GM12878 (cell line): Measurements from ENCODE around the gene SPATA32. TPM values are rescaled to one million over a fixed set of nuclear protein-coding genes. Genes with fewer than 3 reads are reported as not detected.

Source experiments
- BCL11A ChIP-seq: IDR thresholded peaks from 2 replicates; pipeline ENCODE4 v1.6.1; 2011; ENCODE audit warnings: low read depth, low read length
- CHD4 ChIP-seq: fragments of 200-600 bp; sonication (generic); IDR thresholded peaks from 2 replicates; pipeline ENCODE4 v1.6.1; 2016; ENCODE audit warnings: mild to moderate bottlenecking
- CREB1 ChIP-seq: IDR thresholded peaks from 2 replicates; pipeline ENCODE4 v1.6.1; 2012; ENCODE audit warnings: low read depth, mild to moderate bottlenecking, inconsistent platforms
- CREM ChIP-seq: IDR thresholded peaks from 2 replicates; pipeline ENCODE4 v1.6.1; 2014; ENCODE audit warnings: antibody characterized with exemption, low read depth
- DPF2 ChIP-seq: fragments of 450-650 bp; IDR thresholded peaks from 2 replicates; pipeline ENCODE4 v1.6.1; 2017; ENCODE audit warnings: mild to moderate bottlenecking
- EP300 ChIP-seq, 2 experiments: fragments of 150-350 bp in 1 of 2; IDR thresholded peaks; 2 replicates each; pipeline ENCODE4 v1.6.1; 2011 to 2012; ENCODE audit warnings: low read depth in 2 of 2, low read length in 2 of 2, borderline replicate concordance in 1 of 2, improper control_type of control experiment in 1 of 2, inconsistent platforms in 1 of 2; ENCODE audit not compliant: control insufficient read depth in 1 of 2
- HCFC1 ChIP-seq: fragments of 150-350 bp; IDR thresholded peaks from 2 replicates; pipeline ENCODE4 v1.6.1; 2014; ENCODE audit warnings: low read length
- MEF2A ChIP-seq: IDR thresholded peaks from 2 replicates; pipeline ENCODE4 v1.6.1; 2011; ENCODE audit warnings: low read depth, mild to moderate bottlenecking, low read length, moderate library complexity; ENCODE audit not compliant: insufficient read depth
- MTA2 ChIP-seq: fragments of 450-650 bp; IDR thresholded peaks from 2 replicates; pipeline ENCODE4 v1.6.1; 2016; ENCODE audit warnings: low read depth, mild to moderate bottlenecking, moderate library complexity
- MTA3 ChIP-seq: IDR thresholded peaks from 2 replicates; pipeline ENCODE4 v1.6.1; 2012; ENCODE audit warnings: low read length, inconsistent platforms, borderline replicate concordance
- NFIC ChIP-seq: IDR thresholded peaks from 2 replicates; pipeline ENCODE4 v1.6.1; 2012; ENCODE audit warnings: low read depth, mild to moderate bottlenecking, inconsistent platforms, low read length, moderate library complexity
- NFXL1 ChIP-seq: fragments of 450-650 bp; IDR thresholded peaks from 2 replicates; pipeline ENCODE4 v1.6.1; 2017; ENCODE audit warnings: antibody characterized with exemption, mild to moderate bottlenecking, borderline replicate concordance
- NFYB ChIP-seq: IDR thresholded peaks from 2 replicates; pipeline ENCODE4 v1.6.1; 2011; ENCODE audit warnings: low read depth, mild to moderate bottlenecking, low read length, improper control_type of control experiment, moderate library complexity; ENCODE audit not compliant: insufficient read depth
- PAX5 ChIP-seq: IDR thresholded peaks from 2 replicates; pipeline ENCODE4 v1.6.1; 2011; ENCODE audit warnings: low read depth, low read length, borderline replicate concordance
- PAX8 ChIP-seq: fragments of 450-650 bp; IDR thresholded peaks from 2 replicates; pipeline ENCODE4 v1.6.1; 2017; ENCODE audit warnings: mild to moderate bottlenecking, moderate library complexity
- RB1 ChIP-seq: fragments of 450-650 bp; formaldehyde crosslinking; IDR thresholded peaks from 2 replicates; pipeline ENCODE4 v1.6.1; 2017; ENCODE audit warnings: mild to moderate bottlenecking, borderline replicate concordance
- SMAD1 ChIP-seq: fragments of 450-650 bp; IDR thresholded peaks from 2 replicates; pipeline ENCODE4 v1.6.1; 2018; ENCODE audit warnings: mild to moderate bottlenecking, low read depth; ENCODE audit not compliant: partially characterized antibody
- SMARCA5 ChIP-seq: fragments of 450-650 bp; IDR thresholded peaks from 2 replicates; pipeline ENCODE4 v1.6.1; 2017; ENCODE audit warnings: mild to moderate bottlenecking
- YY1 ChIP-seq: IDR thresholded peaks from 2 replicates; pipeline ENCODE4 v1.6.1; 2011; ENCODE audit warnings: low read depth, mild to moderate bottlenecking, low read length
- ZNF207 ChIP-seq: fragments of 450-650 bp; IDR thresholded peaks from 2 replicates; pipeline ENCODE4 v1.6.1; 2014; ENCODE audit warnings: antibody characterized with exemption, mild to moderate bottlenecking, borderline replicate concordance
- ZZZ3 ChIP-seq: IDR thresholded peaks from 2 replicates; pipeline ENCODE4 v1.6.1; 2011; ENCODE audit warnings: low read depth; ENCODE audit not compliant: control insufficient read depth, insufficient read length
- polyA plus RNA-seq, 11 experiments: library from polyadenylated mRNA; depleted of rRNA in 4 of 11; unstranded in 6 of 11; stranded (reverse) in 5 of 11; fragments of >200 nt; fragmentation: Nextera tagmentation in 4 of 11; fragmentation: Illumina TruSeq in 1 of 11; extraction: Ambion mirVana in 4 of 11; extraction: Trizol in 1 of 11; gene quantifications; 1 replicate in 1 of 11; 2 replicates in 10 of 11; pipeline versions ENCODE4 v1.2.1 to v1.2.3, GENCODE V29; 2011 to 2016; ENCODE audit warnings: inconsistent platforms in 2 of 11, missing spikeins in 2 of 11, low read depth in 1 of 11
- total RNA-seq, 4 experiments: library from RNA; depleted of rRNA in 3 of 4; stranded (reverse); fragments of >200 nt in 3 of 4; fragmentation: Illumina TruSeq in 1 of 4; extraction: Trizol in 1 of 4; gene quantifications; 2 replicates each; pipeline versions ENCODE4 v1.2.1 to v1.2.3, GENCODE V29; 2013 to 2021
- TF ChIP-seq, protein P1 (sequence below): fragments of 450-650 bp; IDR thresholded peaks from 2 replicates; pipeline ENCODE4 v1.6.1; 2017; ENCODE audit warnings: mild to moderate bottlenecking, moderate library complexity
- TF ChIP-seq, protein P2 (sequence below): fragments of 450-650 bp; IDR thresholded peaks from 2 replicates; pipeline ENCODE4 v1.6.1; 2017; ENCODE audit warnings: borderline replicate concordance
- TF ChIP-seq, protein P3 (sequence below): IDR thresholded peaks from 2 replicates; pipeline ENCODE4 v1.6.1; 2012; ENCODE audit warnings: low read depth, low read length, improper control_type of control experiment
- TF ChIP-seq, protein P4 (sequence below): IDR thresholded peaks from 2 replicates; pipeline ENCODE4 v1.6.1; 2012; ENCODE audit warnings: low read depth, low read length, improper control_type of control experiment

SPATA32 gene
- total and polyA plus RNA-seq, 10 of the 15 experiments (the other 5 are each of a cell fraction or from before 2014, with no cell fraction given) = 0.03 to 0.35 (median 0.11) TPM; not detected in 3

DNA sequence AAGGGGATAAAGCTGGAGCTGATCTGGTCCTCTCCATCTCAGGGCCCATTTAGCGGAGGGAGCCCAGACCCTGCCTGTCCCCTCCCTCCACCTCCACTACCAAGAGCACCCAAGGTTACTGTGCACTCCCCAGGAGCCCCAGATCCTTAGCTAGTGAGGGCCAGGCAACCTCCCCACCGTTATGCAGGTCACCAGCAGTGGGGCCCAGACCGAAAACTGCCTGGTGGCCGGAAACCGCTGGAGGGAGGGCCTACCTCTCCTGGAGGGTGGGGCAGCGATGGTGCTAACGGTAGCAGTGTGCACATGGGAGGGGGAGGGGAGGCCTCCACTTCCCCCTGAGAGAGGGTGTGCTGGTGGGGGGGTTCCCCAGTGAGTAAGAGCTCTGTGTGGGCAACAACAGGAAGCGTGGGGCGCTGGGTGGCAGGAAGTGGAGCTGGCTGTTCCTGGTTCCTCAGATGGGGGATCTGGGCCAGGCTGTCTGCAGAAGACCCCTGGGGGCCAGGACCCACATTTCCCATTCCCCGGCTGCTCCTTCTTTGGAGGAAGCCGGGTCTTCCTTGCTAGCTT, 35.8 kb downstream of the SPATA32 start (continued):
- TF ChIP-seq, protein P1, sequence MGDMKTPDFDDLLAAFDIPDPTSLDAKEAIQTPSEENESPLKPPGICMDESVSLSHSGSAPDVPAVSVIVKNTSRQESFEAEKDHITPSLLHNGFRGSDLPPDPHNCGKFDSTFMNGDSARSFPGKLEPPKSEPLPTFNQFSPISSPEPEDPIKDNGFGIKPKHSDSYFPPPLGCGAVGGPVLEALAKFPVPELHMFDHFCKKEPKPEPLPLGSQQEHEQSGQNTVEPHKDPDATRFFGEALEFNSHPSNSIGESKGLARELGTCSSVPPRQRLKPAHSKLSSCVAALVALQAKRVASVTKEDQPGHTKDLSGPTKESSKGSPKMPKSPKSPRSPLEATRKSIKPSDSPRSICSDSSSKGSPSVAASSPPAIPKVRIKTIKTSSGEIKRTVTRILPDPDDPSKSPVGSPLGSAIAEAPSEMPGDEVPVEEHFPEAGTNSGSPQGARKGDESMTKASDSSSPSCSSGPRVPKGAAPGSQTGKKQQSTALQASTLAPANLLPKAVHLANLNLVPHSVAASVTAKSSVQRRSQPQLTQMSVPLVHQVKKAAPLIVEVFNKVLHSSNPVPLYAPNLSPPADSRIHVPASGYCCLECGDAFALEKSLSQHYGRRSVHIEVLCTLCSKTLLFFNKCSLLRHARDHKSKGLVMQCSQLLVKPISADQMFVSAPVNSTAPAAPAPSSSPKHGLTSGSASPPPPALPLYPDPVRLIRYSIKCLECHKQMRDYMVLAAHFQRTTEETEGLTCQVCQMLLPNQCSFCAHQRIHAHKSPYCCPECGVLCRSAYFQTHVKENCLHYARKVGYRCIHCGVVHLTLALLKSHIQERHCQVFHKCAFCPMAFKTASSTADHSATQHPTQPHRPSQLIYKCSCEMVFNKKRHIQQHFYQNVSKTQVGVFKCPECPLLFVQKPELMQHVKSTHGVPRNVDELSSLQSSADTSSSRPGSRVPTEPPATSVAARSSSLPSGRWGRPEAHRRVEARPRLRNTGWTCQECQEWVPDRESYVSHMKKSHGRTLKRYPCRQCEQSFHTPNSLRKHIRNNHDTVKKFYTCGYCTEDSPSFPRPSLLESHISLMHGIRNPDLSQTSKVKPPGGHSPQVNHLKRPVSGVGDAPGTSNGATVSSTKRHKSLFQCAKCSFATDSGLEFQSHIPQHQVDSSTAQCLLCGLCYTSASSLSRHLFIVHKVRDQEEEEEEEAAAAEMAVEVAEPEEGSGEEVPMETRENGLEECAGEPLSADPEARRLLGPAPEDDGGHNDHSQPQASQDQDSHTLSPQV = 0 out of 2 replicates have a peak, but pooled peaks have one; percentile 22
- TF ChIP-seq ZZZ3 = no peak
- TF ChIP-seq, protein P2, sequence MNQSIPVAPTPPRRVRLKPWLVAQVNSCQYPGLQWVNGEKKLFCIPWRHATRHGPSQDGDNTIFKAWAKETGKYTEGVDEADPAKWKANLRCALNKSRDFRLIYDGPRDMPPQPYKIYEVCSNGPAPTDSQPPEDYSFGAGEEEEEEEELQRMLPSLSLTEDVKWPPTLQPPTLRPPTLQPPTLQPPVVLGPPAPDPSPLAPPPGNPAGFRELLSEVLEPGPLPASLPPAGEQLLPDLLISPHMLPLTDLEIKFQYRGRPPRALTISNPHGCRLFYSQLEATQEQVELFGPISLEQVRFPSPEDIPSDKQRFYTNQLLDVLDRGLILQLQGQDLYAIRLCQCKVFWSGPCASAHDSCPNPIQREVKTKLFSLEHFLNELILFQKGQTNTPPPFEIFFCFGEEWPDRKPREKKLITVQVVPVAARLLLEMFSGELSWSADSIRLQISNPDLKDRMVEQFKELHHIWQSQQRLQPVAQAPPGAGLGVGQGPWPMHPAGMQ = no peak
- TF ChIP-seq, protein P3, sequence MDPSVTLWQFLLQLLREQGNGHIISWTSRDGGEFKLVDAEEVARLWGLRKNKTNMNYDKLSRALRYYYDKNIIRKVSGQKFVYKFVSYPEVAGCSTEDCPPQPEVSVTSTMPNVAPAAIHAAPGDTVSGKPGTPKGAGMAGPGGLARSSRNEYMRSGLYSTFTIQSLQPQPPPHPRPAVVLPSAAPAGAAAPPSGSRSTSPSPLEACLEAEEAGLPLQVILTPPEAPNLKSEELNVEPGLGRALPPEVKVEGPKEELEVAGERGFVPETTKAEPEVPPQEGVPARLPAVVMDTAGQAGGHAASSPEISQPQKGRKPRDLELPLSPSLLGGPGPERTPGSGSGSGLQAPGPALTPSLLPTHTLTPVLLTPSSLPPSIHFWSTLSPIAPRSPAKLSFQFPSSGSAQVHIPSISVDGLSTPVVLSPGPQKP = no peak; the same call in 1 of the 2 replicates
- no peak for TF ChIP-seq NFIC
- TF ChIP-seq BCL11A = peak; percentile 57; the same call in 1 of the 2 replicates
- peak; percentile 15; the same call in 1 of the 2 replicates for TF ChIP-seq YY1
- 0 out of 2 replicates have a peak, but pooled peaks have one; percentile 19 for TF ChIP-seq HCFC1
- no peak for TF ChIP-seq ZNF207
- peak; percentile 84 for TF ChIP-seq MTA2
- TF ChIP-seq SMARCA5 = 0 out of 2 replicates have a peak, but pooled peaks have one; percentile 36
- TF ChIP-seq NFYB = no peak
- no peak for TF ChIP-seq NFXL1
- TF ChIP-seq, protein P4, sequence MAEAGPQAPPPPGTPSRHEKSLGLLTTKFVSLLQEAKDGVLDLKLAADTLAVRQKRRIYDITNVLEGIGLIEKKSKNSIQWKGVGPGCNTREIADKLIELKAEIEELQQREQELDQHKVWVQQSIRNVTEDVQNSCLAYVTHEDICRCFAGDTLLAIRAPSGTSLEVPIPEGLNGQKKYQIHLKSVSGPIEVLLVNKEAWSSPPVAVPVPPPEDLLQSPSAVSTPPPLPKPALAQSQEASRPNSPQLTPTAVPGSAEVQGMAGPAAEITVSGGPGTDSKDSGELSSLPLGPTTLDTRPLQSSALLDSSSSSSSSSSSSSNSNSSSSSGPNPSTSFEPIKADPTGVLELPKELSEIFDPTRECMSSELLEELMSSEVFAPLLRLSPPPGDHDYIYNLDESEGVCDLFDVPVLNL = no peak
- peak; percentile 90 for TF ChIP-seq DPF2
- TF ChIP-seq CREM = peak; percentile 83
- TF ChIP-seq SMAD1 = peak; percentile 57
- TF ChIP-seq PAX5 = peak; percentile 91
- peak; percentile 81 to 86 for TF ChIP-seq EP300 (IDR thresholded peaks at IDR 0.05; ENCODE audit: borderline replicate concordance in 1 of 2, control insufficient read depth in 1 of 2, low read depth in 2 of 2, low read length in 2 of 2)
- no peak for TF ChIP-seq MTA3
- TF ChIP-seq CREB1 = no peak
- TF ChIP-seq PAX8 = no peak
- TF ChIP-seq MEF2A = 0 out of 2 replicates have a peak, but pooled peaks have one; percentile 58
- TF ChIP-seq RB1 = no peak
- no peak for TF ChIP-seq CHD4
